GM21717 (cell line): Measurements from ENCODE around the gene PUM2.

Experiments
- ATAC-seq: cut with Tn5 transposase; IDR thresholded peaks from one replicate; pipeline ENCODE4 v1.9.1; 2021; ENCODE audit warnings: mild to moderate bottlenecking, moderate library complexity; ENCODE audit not compliant: unreplicated experiment

Gene PUM2

GRCh38 chr2:20205069-20205468, 145.6 kb downstream of the PUM2 start:
- ATAC-seq, result no peak

- no peak for ATAC-seq
These were observed 147.0 kb downstream of the PUM2 start for GRCh38 chr2:20203521-20204225.

GRCh38 chr2:20203072-20203471, 147.6 kb downstream of the PUM2 start:
- ATAC-seq, result no peak

GRCh38 chr2:20201671-20202070, 149.0 kb downstream of the PUM2 start:
- ATAC-seq, result no peak

DNA sequence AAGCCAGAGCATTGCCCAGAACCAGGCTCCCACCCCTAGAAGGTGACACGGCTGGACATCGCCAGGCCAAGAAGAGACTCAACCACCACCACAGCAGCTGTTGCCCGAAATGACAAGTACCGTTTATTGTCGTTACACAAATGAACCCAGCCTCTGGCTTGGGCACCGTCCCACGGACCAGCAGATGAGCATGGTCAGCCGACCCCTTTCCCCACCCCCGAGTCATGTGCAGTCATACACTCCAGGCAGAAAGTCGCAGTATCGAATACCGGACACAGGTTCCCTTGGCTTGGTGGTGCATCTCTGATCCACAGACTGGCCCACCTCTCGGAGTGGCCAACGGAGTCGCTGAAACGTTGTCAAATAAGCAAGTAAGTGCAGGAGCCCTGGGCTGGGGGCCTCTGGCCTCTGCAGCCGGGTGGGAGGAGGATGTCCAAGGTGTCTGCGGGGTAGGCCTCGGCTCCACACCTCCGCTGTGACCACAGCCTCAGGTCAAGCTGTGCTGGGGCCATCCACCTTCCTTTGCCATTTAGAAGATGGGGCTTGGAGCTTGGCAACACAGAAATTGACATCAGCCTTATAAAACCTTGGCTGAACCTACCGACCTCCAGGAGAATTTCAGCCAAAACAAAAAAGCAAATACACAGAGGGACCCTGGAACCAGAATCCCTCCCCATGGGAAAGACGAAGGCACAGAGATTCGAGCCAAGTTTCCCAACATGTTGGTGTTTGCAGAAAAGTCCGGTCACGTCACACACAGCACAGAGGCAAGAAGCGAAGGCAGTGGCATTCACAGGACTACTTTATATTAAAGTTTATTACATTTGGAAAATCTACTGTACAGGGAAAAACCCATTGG, 149.7 kb downstream of the PUM2 start:
- ATAC-seq, result no peak

DNA sequence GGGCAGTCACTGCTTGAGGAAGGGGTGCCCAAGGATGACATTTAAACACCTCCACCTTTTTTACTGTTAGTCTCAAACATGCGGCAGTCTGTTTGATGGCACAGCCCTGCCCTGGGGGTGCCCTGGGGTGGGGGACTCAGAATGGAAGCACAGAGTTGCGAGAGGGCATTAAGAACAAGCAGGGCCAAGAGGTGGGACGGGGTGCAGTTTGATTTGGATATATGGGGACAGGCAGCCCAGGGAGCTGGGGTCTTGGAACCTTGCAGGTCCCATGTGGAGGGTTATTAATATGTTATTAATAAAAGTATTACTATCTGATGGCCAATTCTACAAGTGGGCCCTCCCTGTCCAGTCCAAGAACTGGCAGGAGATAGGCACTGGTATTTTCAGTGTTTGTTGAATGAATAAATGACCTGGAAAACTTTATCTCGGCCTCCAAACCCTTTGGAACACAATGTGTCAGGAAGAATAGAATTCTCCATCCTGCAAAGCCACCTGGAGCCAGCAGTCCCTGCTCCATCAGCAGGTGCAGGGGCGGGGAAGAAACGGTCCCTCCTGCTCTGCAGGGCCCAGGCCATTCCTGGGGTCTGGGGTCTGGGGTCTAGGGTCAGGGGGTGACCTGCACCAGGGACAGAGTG, 150.9 kb downstream of the PUM2 start:
- ATAC-seq, result no peak

GRCh38 chr2:20198796-20199632, 151.6 kb downstream of the PUM2 start:
- no peak for ATAC-seq
